Placental epithelial cell (primary cell): ENCODE results near the gene CASKIN1. TPM values are rescaled to one million over a fixed set of nuclear protein-coding genes. Genes with fewer than 3 reads are reported as not detected.

Experiments
- small RNA-seq: library from RNA; depleted of rRNA; stranded (forward); fragments of <200 nt; gene quantifications from one replicate; pipeline ENCODE3, GENCODE V24; 2012
- total RNA-seq: library from RNA; depleted of rRNA; stranded (reverse); fragments of >200 nt; gene quantifications from 2 replicates; pipeline ENCODE4 v1.2.3, GENCODE V29; 2012

CASKIN1 gene
- total RNA-seq = under 0.01 TPM in 1 of 2 replicates, not detected in the other

GRCh38 chr16:2196162-2196980 is at the start of gene CASKIN1:
Gene CASKIN1, minus strand, starts transcription at chr16:2196605. Its CDS starts 173 bp downstream, at chr16:2196432.

GRCh38 chr16:2236337-2237101 is 40.1 kb upstream of the CASKIN1 start, which contains the start of gene DNASE1L2:
Gene DNASE1L2, plus strand, starts transcription at chr16:2236444. Its CDS starts 373 bp downstream, at chr16:2236817.

GRCh38 chr16:2223221-2223941 is 27.0 kb upstream of the CASKIN1 start, which contains the start of gene E4F1:
Gene E4F1, plus strand, starts transcription at chr16:2223591. Its CDS starts 23 bp downstream, at chr16:2223614.

GRCh38 chr16:2214719-2214968 is 18.2 kb upstream of the CASKIN1 start, which contains the start of gene PGP:
Gene PGP, minus strand, starts transcription at chr16:2214840. Its CDS starts 63 bp downstream, at chr16:2214777.

GRCh38 chr16:2210386-2211365 is 14.3 kb upstream of the CASKIN1 start, which contains the start of gene BRICD5:
Gene BRICD5, minus strand, starts transcription at chr16:2210863. Its CDS starts 30 bp downstream, at chr16:2210833.

GRCh38 chr16:2205104-2205966 is 8.9 kb upstream of the CASKIN1 start, which contains the start of gene MLST8:
Gene MLST8, plus strand, starts transcription at chr16:2205454. Its CDS starts 632 bp downstream, at chr16:2206086.

GRCh38 chr16:2155091-2155950 is 41.1 kb downstream of the CASKIN1 start, which contains the start of gene TRAF7:
Gene TRAF7, plus strand, starts transcription at chr16:2155782. Its CDS starts 8,139 bp downstream, at chr16:2163921.

GRCh38 chr16:2147981-2148671 is 48.3 kb downstream of the CASKIN1 start, which contains the start of gene RAB26:
Gene RAB26, plus strand, starts transcription at chr16:2148625. Its CDS starts 159 bp downstream, at chr16:2148784.

GRCh38 chr16:2135770-2136490 is 60.5 kb downstream of the CASKIN1 start, which contains the start of gene PKD1:
Gene PKD1, minus strand, starts transcription at chr16:2135898. Its CDS starts 209 bp downstream, at chr16:2135689.

Small RNA genes lying within 50 kb of the gene (small RNA-seq; reads per million reads assigned to genes)
- not detected for gene MIR3180-5
- gene MIR4516 = not detected
- not detected for gene RF00019
- not detected for gene SNORD60

Other genes with a start within 250 kb of the CASKIN1 start
- gene RPL3L, start 241.9 kb downstream of the CASKIN1 start, total RNA-seq = not detected in 2 replicates
- gene NDUFB10, start 237.1 kb downstream of the CASKIN1 start, total RNA-seq = 113 and 135 TPM in 2 replicates
- 1,769 and 2,866 TPM in 2 replicates for gene RPS2, start 231.8 kb downstream of the CASKIN1 start, total RNA-seq
- not detected in 2 replicates for gene RNF151, start 229.7 kb downstream of the CASKIN1 start, total RNA-seq
- gene TBL3, start 224.6 kb downstream of the CASKIN1 start, total RNA-seq = 27.1 and 50.1 TPM in 2 replicates
- 1.6 and 2.1 TPM in 2 replicates for gene NOXO1, start 215.1 kb downstream of the CASKIN1 start, total RNA-seq
- gene GFER, start 212.4 kb downstream of the CASKIN1 start, total RNA-seq = 13.0 and 14.9 TPM in 2 replicates
- gene SYNGR3, start 206.6 kb downstream of the CASKIN1 start, total RNA-seq = 3.5 and 4.4 TPM in 2 replicates
- 20.4 and 23.4 TPM in 2 replicates for gene ZNF598, start 186.8 kb downstream of the CASKIN1 start, total RNA-seq
- gene NPW, start 176.8 kb downstream of the CASKIN1 start, total RNA-seq = 0.33 and 0.39 TPM in 2 replicates
- 8.2 and 22.6 TPM in 2 replicates for gene NHERF2, start 169.7 kb downstream of the CASKIN1 start, total RNA-seq
- gene NTHL1, start 148.8 kb downstream of the CASKIN1 start, total RNA-seq = 7.9 and 22.7 TPM in 2 replicates
- gene TSC2, start 148.6 kb downstream of the CASKIN1 start, total RNA-seq = 82.8 and 95.0 TPM in 2 replicates
- 62.6 and 99.7 TPM in 2 replicates for gene PKD1, start 60.7 kb downstream of the CASKIN1 start, total RNA-seq
- gene RAB26, start 48.0 kb downstream of the CASKIN1 start, total RNA-seq = 0.33 and 0.39 TPM in 2 replicates
- gene TRAF7, start 40.8 kb downstream of the CASKIN1 start, total RNA-seq = 45.5 and 88.8 TPM in 2 replicates
- 24.3 and 82.3 TPM in 2 replicates for gene MLST8, start 8.8 kb upstream of the CASKIN1 start, total RNA-seq
- 1.2 and 22.8 TPM in 2 replicates for gene BRICD5, start 14.3 kb upstream of the CASKIN1 start, total RNA-seq
- gene PGP, start 18.2 kb upstream of the CASKIN1 start, total RNA-seq = 13.3 and 23.1 TPM in 2 replicates
- 26.1 and 31.8 TPM in 2 replicates for gene E4F1, start 27.0 kb upstream of the CASKIN1 start, total RNA-seq
- gene DNASE1L2, start 39.8 kb upstream of the CASKIN1 start, total RNA-seq = 0.22 and 2.0 TPM in 2 replicates
- 20.0 and 35.1 TPM in 2 replicates for gene ECI1, start 55.0 kb upstream of the CASKIN1 start, total RNA-seq
- 85.6 and 129 TPM in 2 replicates for gene RNPS1, start 71.5 kb upstream of the CASKIN1 start, total RNA-seq
- under 0.01 TPM in 2 replicates for gene ABCA3, start 144.1 kb upstream of the CASKIN1 start, total RNA-seq
- gene CCNF, start 232.8 kb upstream of the CASKIN1 start, total RNA-seq = 15.7 and 16.1 TPM in 2 replicates